ENCODE measurements around the gene PXMP4. TPM values are rescaled to one million over a fixed set of nuclear protein-coding genes. Genes with fewer than 3 reads are reported as not detected.

PXMP4 gene
- total and polyA plus RNA-seq, 5 donors from 2014 or later: 5.3 to 14.5 (median 11.4) TPM

- H3K27ac Mint-ChIP-seq: peak overlapping the region in 2 of 3 donors; percentile 58 to 76
- peak overlapping the region; percentile 48 for H3K4me3 ChIP-seq (ENCODE audit: low read depth, low read length)
- peak overlapping the region; percentile 60 for H3K27ac ChIP-seq (ENCODE audit: insufficient read depth, low read length, poor library complexity, severe bottlenecking)
- DNase-seq: peak in 2 of 3 donors; percentile 44 to 81
- peaks cover 0 to 46% (median 31%) of the 10 kb centered on the region in 4 donors for H3K4me1 Mint-ChIP-seq
- no peaks in the 10 kb centered on the region for H3K9me3 Mint-ChIP-seq
- H3K9me3 ChIP-seq (ENCODE audit: control insufficient read depth in 2 of 2, low read length in 2 of 2): no peaks in the 10 kb centered on the region
- H3K27me3 ChIP-seq (ENCODE audit: control insufficient read depth, insufficient read depth, low read length): no peaks in the 10 kb centered on the region
- no peaks in the 10 kb centered on the region for H3K27me3 Mint-ChIP-seq
- H3K4me1 ChIP-seq (ENCODE audit: control insufficient read depth, insufficient read depth, low read length, poor library complexity, severe bottlenecking): peaks cover 18% of the 10 kb centered on the region
- peak overlapping the region; percentile 65 to 83 (median 80) for H3K4me3 Mint-ChIP-seq
- no peaks in the 10 kb centered on the region for H3K36me3 Mint-ChIP-seq
- no peak for ATAC-seq (ENCODE audit: low read depth in 2 of 2)
- H3K36me3 ChIP-seq (ENCODE audit: control insufficient read depth, insufficient read depth, low read length): no peaks in the 10 kb centered on the region
Measured at GRCh38 chr20:33685328-33686099, 34.6 kb downstream of the PXMP4 start.

GRCh38 chr20:33684533-33685327, 35.4 kb downstream of the PXMP4 start:
- peaks cover 21% of the 10 kb centered on the region for H3K4me1 ChIP-seq (ENCODE audit: control insufficient read depth, insufficient read depth, low read length, poor library complexity, severe bottlenecking)
- no peaks in the 10 kb centered on the region for H3K27me3 ChIP-seq (ENCODE audit: control insufficient read depth, insufficient read depth, low read length)
- Mint-ChIP-seq H3K4me3 (peak overlapping the region; percentile 38 to 91 (median 80)), H3K36me3 (no peaks in the 10 kb centered on the region), H3K9me3 (no peaks in the 10 kb centered on the region), H3K4me1 (peaks cover 0 to 44% (median 27%) of the 10 kb centered on the region in 4 donors), H3K27me3 (no peaks in the 10 kb centered on the region), H3K27ac (peak overlapping the region; percentile 38 to 80 (median 58))
- ATAC-seq (ENCODE audit: low read depth in 2 of 2) (no peak), DNase-seq (no peak)
- H3K36me3 ChIP-seq (ENCODE audit: control insufficient read depth, insufficient read depth, low read length): no peaks in the 10 kb centered on the region
- no peak overlapping the region for H3K4me3 ChIP-seq (ENCODE audit: low read depth, low read length)
- H3K27ac ChIP-seq (ENCODE audit: insufficient read depth, low read length, poor library complexity, severe bottlenecking): peak overlapping the region; percentile 60
- H3K9me3 ChIP-seq (ENCODE audit: control insufficient read depth in 2 of 2, low read length in 2 of 2): no peaks in the 10 kb centered on the region

GRCh38 chr20:33681728-33682353, 38.3 kb downstream of the PXMP4 start:
- Histone ChIP-seq H3K27ac (ENCODE audit: insufficient read depth, low read length, poor library complexity, severe bottlenecking) (no peak overlapping the region), H3K9me3 (ENCODE audit: control insufficient read depth in 2 of 2, low read length in 2 of 2) (no peaks in the 10 kb centered on the region), H3K36me3 (ENCODE audit: control insufficient read depth, insufficient read depth, low read length) (no peaks in the 10 kb centered on the region), H3K4me1 (ENCODE audit: control insufficient read depth, insufficient read depth, low read length, poor library complexity, severe bottlenecking) (peaks cover 40% of the 10 kb centered on the region), H3K27me3 (ENCODE audit: control insufficient read depth, insufficient read depth, low read length) (no peaks in the 10 kb centered on the region), H3K4me3 (ENCODE audit: low read depth, low read length) (no peak overlapping the region)
- H3K4me1 Mint-ChIP-seq: peaks cover 5 to 55% (median 33%) of the 10 kb centered on the region in 4 donors
- no peak for DNase-seq
- ATAC-seq (ENCODE audit: low read depth in 2 of 2): no peak
- H3K9me3 Mint-ChIP-seq: no peaks in the 10 kb centered on the region
- H3K27ac Mint-ChIP-seq: peak overlapping the region in 1 of 3 donors; percentile 69
- H3K36me3 Mint-ChIP-seq: no peaks in the 10 kb centered on the region
- H3K4me3 Mint-ChIP-seq: peak overlapping the region in 1 of 4 donors; percentile 21
- no peaks in the 10 kb centered on the region for H3K27me3 Mint-ChIP-seq

GRCh38 chr20:33681288-33681687, 38.8 kb downstream of the PXMP4 start:
- Histone ChIP-seq H3K36me3 (ENCODE audit: control insufficient read depth, insufficient read depth, low read length) (no peaks in the 10 kb centered on the region), H3K4me1 (ENCODE audit: control insufficient read depth, insufficient read depth, low read length, poor library complexity, severe bottlenecking) (peaks cover 37% of the 10 kb centered on the region), H3K4me3 (ENCODE audit: low read depth, low read length) (no peak overlapping the region), H3K27me3 (ENCODE audit: control insufficient read depth, insufficient read depth, low read length) (no peaks in the 10 kb centered on the region), H3K27ac (ENCODE audit: insufficient read depth, low read length, poor library complexity, severe bottlenecking) (no peak overlapping the region), H3K9me3 (ENCODE audit: control insufficient read depth in 2 of 2, low read length in 2 of 2) (no peaks in the 10 kb centered on the region)
- Mint-ChIP-seq H3K4me1 (peaks cover 5 to 54% (median 30%) of the 10 kb centered on the region in 4 donors), H3K27me3 (no peaks in the 10 kb centered on the region), H3K27ac (peak overlapping the region in 2 of 3 donors; percentile 34 to 54), H3K4me3 (peak overlapping the region in 1 of 4 donors; percentile 39), H3K36me3 (no peaks in the 10 kb centered on the region), H3K9me3 (no peaks in the 10 kb centered on the region)
- DNase-seq: no peak
- no peak for ATAC-seq (ENCODE audit: low read depth in 2 of 2)

GRCh38 chr20:33680686-33681085, 39.4 kb downstream of the PXMP4 start:
- H3K27ac ChIP-seq (ENCODE audit: insufficient read depth, low read length, poor library complexity, severe bottlenecking): no peak overlapping the region
- H3K9me3 ChIP-seq (ENCODE audit: control insufficient read depth in 2 of 2, low read length in 2 of 2): no peaks in the 10 kb centered on the region
- peaks cover 37% of the 10 kb centered on the region for H3K4me1 ChIP-seq (ENCODE audit: control insufficient read depth, insufficient read depth, low read length, poor library complexity, severe bottlenecking)
- ATAC-seq (ENCODE audit: low read depth in 2 of 2) (no peak), DNase-seq (no peak)
- no peaks in the 10 kb centered on the region for H3K9me3 Mint-ChIP-seq
- H3K4me1 Mint-ChIP-seq: peaks cover 5 to 54% (median 30%) of the 10 kb centered on the region in 4 donors
- H3K4me3 Mint-ChIP-seq: peak overlapping the region in 3 of 4 donors; percentile 39 to 73 (median 52)
- H3K27me3 Mint-ChIP-seq: no peaks in the 10 kb centered on the region
- H3K36me3 Mint-ChIP-seq: no peaks in the 10 kb centered on the region
- H3K27me3 ChIP-seq (ENCODE audit: control insufficient read depth, insufficient read depth, low read length): no peaks in the 10 kb centered on the region
- H3K36me3 ChIP-seq (ENCODE audit: control insufficient read depth, insufficient read depth, low read length): no peaks in the 10 kb centered on the region
- no peak overlapping the region for H3K4me3 ChIP-seq (ENCODE audit: low read depth, low read length)
- peak overlapping the region; percentile 54 to 73 (median 56) for H3K27ac Mint-ChIP-seq

GRCh38 chr20:33679758-33680485, 40.2 kb downstream of the PXMP4 start:
- Mint-ChIP-seq H3K27me3 (no peaks in the 10 kb centered on the region), H3K9me3 (no peaks in the 10 kb centered on the region), H3K27ac (peak overlapping the region; percentile 86 to 98 (median 88)), H3K36me3 (no peaks in the 10 kb centered on the region), H3K4me1 (peaks cover 9 to 54% (median 29%) of the 10 kb centered on the region in 4 donors), H3K4me3 (peak overlapping the region in 3 of 4 donors; percentile 36 to 80 (median 45))
- peaks cover 30% of the 10 kb centered on the region for H3K4me1 ChIP-seq (ENCODE audit: control insufficient read depth, insufficient read depth, low read length, poor library complexity, severe bottlenecking)
- H3K27ac ChIP-seq (ENCODE audit: insufficient read depth, low read length, poor library complexity, severe bottlenecking): peak overlapping the region; percentile 63
- DNase-seq: peak in 2 of 3 donors; percentile 35 to 83
- ATAC-seq (ENCODE audit: low read depth in 2 of 2): peak; percentile 43 to 58
- peak overlapping the region; percentile 37 for H3K4me3 ChIP-seq (ENCODE audit: low read depth, low read length)
- no peaks in the 10 kb centered on the region for H3K27me3 ChIP-seq (ENCODE audit: control insufficient read depth, insufficient read depth, low read length)
- no peaks in the 10 kb centered on the region for H3K9me3 ChIP-seq (ENCODE audit: control insufficient read depth in 2 of 2, low read length in 2 of 2)
- no peaks in the 10 kb centered on the region for H3K36me3 ChIP-seq (ENCODE audit: control insufficient read depth, insufficient read depth, low read length)
